Uterus (tissue), 4 donors: ENCODE data around the gene HOTAIR. TPM values are rescaled to one million over a fixed set of nuclear protein-coding genes. Genes with fewer than 3 reads are reported as not detected.

Experiments used
- DNase-seq, 2 donors: peaks; one replicate each; pipeline ENCODE4 v3.0.0-alpha.2; 2019 to 2020
- H3K27ac ChIP-seq, 2 donors: fragments of 200-600 bp; sonication (generic); 1 replicate in 1 of 2; 2 replicates in 1 of 2; pipeline ENCODE4 v1.5.1; 2016 to 2018
- H3K27me3 ChIP-seq, 2 donors: fragments of 200-600 bp; sonication (generic); one replicate each; pipeline ENCODE4 v1.5.1; 2018 to 2019; ENCODE audit warnings: control low read depth in 1 of 2
- H3K36me3 ChIP-seq, 2 donors: fragments of 200-600 bp; sonication (generic); one replicate each; pipeline ENCODE4 v1.5.1; 2019; ENCODE audit warnings: control low read depth in 1 of 2
- H3K4me1 ChIP-seq, 2 donors: fragments of 200-600 bp; sonication (generic); one replicate each; pipeline ENCODE4 v1.5.1; 2018 to 2019; ENCODE audit warnings: control low read depth in 1 of 2
- H3K4me3 ChIP-seq, 2 donors: fragments of 200-600 bp; sonication (generic); 1 replicate in 1 of 2; 2 replicates in 1 of 2; pipeline ENCODE4 v1.5.1; 2018 to 2019; ENCODE audit warnings: mild to moderate bottlenecking in 1 of 2
- H3K9me3 ChIP-seq, 2 donors: fragments of 200-600 bp; sonication (generic); one replicate each; pipeline ENCODE4 v1.5.1; 2019; ENCODE audit warnings: control low read depth in 1 of 2
- CTCF ChIP-seq, 4 experiments: fragments of 200-600 bp in 2 of 4; fragments of 450-650 bp in 2 of 4; sonication (generic) in 2 of 4; IDR thresholded peaks; one replicate each; pipeline ENCODE4 v1.5.1; 2016 to 2019; ENCODE audit warnings: antibody characterized with exemption in 4 of 4, mild to moderate bottlenecking in 2 of 4, moderate library complexity in 1 of 4
- POLR2A ChIP-seq, 2 donors: fragments of 450-650 bp; IDR thresholded peaks; one replicate each; pipeline ENCODE4 v1.6.1; 2016; ENCODE audit warnings: antibody characterized with exemption in 2 of 2, mild to moderate bottlenecking in 1 of 2, moderate library complexity in 1 of 2
- intact Hi-C: fragments of 100-400 bp; cut with DNase I; formaldehyde crosslinking; loops from one replicate; pipeline ENCODE4 v1.15.1; 2023; ENCODE audit warnings: low total_unique reads
- total RNA-seq, 4 donors: library from RNA; depleted of rRNA in 3 of 4; stranded (reverse); fragments of >200 nt in 3 of 4; gene quantifications; one replicate each; pipeline versions ENCODE4 v1.1.0 to v1.2.4, GENCODE V29; 2014 to 2023
- donor health status: DM: yes; HTN: yes; CAD: no.

Gene HOTAIR
- total RNA-seq, 4 donors from 2014 or later, result 1.2 to 4.1 (median 2.1) TPM; not detected in 1

DNA sequence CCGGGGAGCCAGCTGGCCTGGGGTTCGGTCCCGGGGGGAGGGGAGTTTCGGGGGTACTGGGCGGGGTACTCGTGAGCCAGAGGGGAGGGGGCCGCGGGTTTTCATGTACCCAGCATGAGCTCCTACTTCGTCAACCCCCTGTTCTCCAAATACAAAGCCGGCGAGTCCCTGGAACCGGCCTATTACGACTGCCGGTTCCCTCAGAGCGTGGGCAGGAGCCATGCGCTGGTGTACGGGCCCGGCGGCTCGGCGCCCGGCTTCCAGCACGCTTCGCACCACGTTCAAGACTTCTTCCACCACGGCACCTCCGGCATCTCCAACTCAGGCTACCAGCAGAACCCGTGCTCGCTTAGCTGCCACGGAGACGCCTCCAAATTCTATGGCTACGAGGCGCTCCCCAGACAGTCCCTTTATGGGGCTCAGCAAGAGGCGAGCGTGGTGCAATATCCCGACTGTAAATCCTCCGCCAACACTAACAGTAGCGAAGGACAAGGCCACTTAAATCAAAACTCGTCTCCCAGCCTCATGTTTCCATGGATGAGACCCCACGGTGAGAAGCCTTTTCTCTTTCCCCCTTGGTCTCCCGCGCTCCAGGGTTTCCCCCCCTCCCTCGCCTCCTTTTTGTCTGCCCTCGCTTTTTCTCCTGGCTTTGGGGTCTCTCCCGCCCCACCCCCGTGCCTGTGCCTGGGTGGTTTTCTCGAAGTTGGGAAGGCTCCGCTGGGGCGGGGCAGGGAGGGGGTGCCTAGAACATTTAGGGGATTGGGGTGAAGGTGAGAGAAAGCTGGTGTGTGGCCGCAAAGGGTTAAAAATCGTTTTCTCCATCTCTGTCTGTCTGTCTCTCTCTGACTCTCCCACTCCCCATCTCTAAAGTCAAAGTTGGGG is 34.7 kb upstream of the HOTAIR start:
- Histone ChIP-seq H3K27me3 (peaks cover 4 to 31% of the 10 kb centered on the region in 2 donors), H3K9me3 (no peaks in the 10 kb centered on the region), H3K4me3 (peak overlapping the region in 1 of 2 donors; percentile 47), H3K4me1 (no peaks in the 10 kb centered on the region), H3K27ac (peak overlapping the region in 1 of 2 donors; percentile 39), H3K36me3 (no peaks in the 10 kb centered on the region)
- TF ChIP-seq CTCF (IDR thresholded peaks at IDR 0.05) (no peak), POLR2A (IDR thresholded peaks at IDR 0.05) (no peak)
- intact Hi-C loops, result loop anchor here (5.0 kb wide), 1 partner anchor 183 kb away; no protein-coding TSS in a partner anchor
- DNase-seq, result no peak

DNA sequence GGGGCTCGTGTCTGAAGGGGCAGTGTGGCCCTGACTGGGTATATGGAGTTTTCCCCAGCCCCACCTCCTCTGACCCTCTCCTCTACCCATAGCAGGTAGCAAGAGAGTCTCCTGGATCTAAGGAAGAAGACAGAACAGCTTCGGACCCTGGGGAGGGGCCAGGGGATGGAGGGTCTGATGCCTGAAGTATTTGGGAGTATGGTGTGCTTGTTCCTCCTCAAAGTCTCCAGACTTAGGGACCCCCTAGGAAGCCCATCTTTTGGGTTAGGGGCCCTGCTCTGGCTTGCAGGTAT is 33.5 kb upstream of the HOTAIR start:
- H3K4me1 ChIP-seq, result no peaks in the 10 kb centered on the region
- DNase-seq, result no peak
- TF ChIP-seq POLR2A (IDR thresholded peaks at IDR 0.05) (no peak), CTCF (IDR thresholded peaks at IDR 0.05) (no peak)
- H3K27me3 ChIP-seq, result peaks cover 4 to 36% of the 10 kb centered on the region in 2 donors
- no peak overlapping the region for H3K4me3 ChIP-seq
- no peaks in the 10 kb centered on the region for H3K9me3 ChIP-seq
- H3K36me3 ChIP-seq, result no peaks in the 10 kb centered on the region
- no peak overlapping the region for H3K27ac ChIP-seq
- intact Hi-C loops, result loop anchor here (5.0 kb wide), 1 partner anchor 184 kb away; no protein-coding TSS in a partner anchor

DNA sequence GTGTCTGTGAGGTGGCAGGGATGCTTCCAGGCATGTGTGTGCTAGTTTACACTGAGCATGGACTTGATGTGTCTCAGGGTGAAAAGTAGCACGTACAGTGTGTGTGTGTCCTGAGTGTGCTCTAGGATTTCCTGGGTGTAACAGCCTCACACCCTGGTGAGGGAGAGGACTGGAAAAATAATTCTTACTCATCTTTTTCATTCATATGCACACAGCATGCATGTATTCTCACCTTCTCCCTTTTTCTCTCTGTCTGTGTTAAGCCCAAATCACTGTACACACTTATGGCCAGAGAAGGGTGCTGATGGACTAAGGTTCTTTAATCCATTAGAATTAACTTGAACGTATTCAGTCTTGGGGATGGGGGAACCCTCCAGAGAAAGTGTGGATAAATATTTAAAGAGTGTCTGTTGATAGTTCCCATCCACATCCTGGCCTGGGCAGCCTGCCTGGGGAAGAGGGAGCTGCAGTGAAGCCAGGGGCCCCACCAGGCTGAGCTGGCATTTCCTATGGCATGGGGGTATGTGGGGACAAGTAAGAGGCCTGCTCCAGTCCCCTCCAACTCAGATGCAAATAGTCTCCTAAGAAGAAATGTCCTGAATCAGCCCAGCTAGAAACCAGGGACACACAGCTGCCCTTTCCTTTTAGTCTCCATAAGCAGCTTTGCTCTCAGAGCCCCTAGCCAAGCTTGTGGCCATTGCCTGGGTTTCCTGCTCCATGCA is 32.9 kb upstream of the HOTAIR start:
- Histone ChIP-seq H3K27ac (no peak overlapping the region), H3K4me1 (no peaks in the 10 kb centered on the region), H3K9me3 (no peaks in the 10 kb centered on the region), H3K4me3 (no peak overlapping the region), H3K27me3 (peaks cover 4 to 41% of the 10 kb centered on the region in 2 donors), H3K36me3 (no peaks in the 10 kb centered on the region)
- DNase-seq, result no peak
- TF ChIP-seq POLR2A (IDR thresholded peaks at IDR 0.05) (no peak), CTCF (IDR thresholded peaks at IDR 0.05) (no peak)
- intact Hi-C loops, result loop anchor here (5.0 kb wide), 1 partner anchor 185 kb away; no protein-coding TSS in a partner anchor

GRCh38 chr12:54006559-54007220 is 31.9 kb upstream of the HOTAIR start:
- DNase-seq, result no peak
- intact Hi-C loops, result loop anchor here (5.0 kb wide), 1 partner anchor 186 kb away; no protein-coding TSS in a partner anchor
- peaks cover 6 to 38% of the 10 kb centered on the region in 2 donors for H3K27me3 ChIP-seq
- no peaks in the 10 kb centered on the region for H3K4me1 ChIP-seq
- H3K4me3 ChIP-seq, result peak overlapping the region in 1 of 2 donors; percentile 14
- TF ChIP-seq CTCF (IDR thresholded peaks at IDR 0.05), result no peak
- no peak for TF ChIP-seq POLR2A (IDR thresholded peaks at IDR 0.05)
- H3K9me3 ChIP-seq, result no peaks in the 10 kb centered on the region
- no peak overlapping the region for H3K27ac ChIP-seq
- no peaks in the 10 kb centered on the region for H3K36me3 ChIP-seq
